SU-DHL-6 (cell line): Measurements from ENCODE around the gene MYH11.

Experiments used
- CTCF ChIP-seq: fragments of 200-600 bp; sonication (generic); IDR thresholded peaks from one replicate; pipeline ENCODE4 v1.5.1; 2017; ENCODE audit warnings: antibody characterized with exemption, mild to moderate bottlenecking, low read length, moderate library complexity; ENCODE audit not compliant: insufficient read depth, poor library complexity, severe bottlenecking
- EZH2phosphoT487 ChIP-seq: fragments of 200-600 bp; sonication (generic), shearing (Covaris generic); conservative IDR thresholded peaks from 2 replicates; pipeline ENCODE4 v1.6.1; 2018; ENCODE audit warnings: mild to moderate bottlenecking, antibody characterized with exemption, low read length, moderate library complexity, mixed read lengths

GRCh38 chr16:15771694-15772093 lies 85.1 kb downstream of the MYH11 start:
- TF ChIP-seq CTCF: no peak
- TF ChIP-seq EZH2phosphoT487: no peak
